HG03439 (cell line): ENCODE measurements around the gene LCE6A.

Experiments used
- ATAC-seq: cut with Tn5 transposase; IDR thresholded peaks from one replicate; pipeline ENCODE4 v1.9.1; 2021; ENCODE audit warnings: mild to moderate bottlenecking, moderate library complexity; ENCODE audit not compliant: unreplicated experiment

LCE6A gene

GRCh38 chr1:152871731-152872126, 29.1 kb downstream of the LCE6A start:
- ATAC-seq: no peak

GRCh38 chr1:152873495-152873894, 30.8 kb downstream of the LCE6A start:
- no peak for ATAC-seq

- no peak for ATAC-seq
Observed at GRCh38 chr1:152876827-152877226, 34.2 kb downstream of the LCE6A start.

GRCh38 chr1:152878042-152878441, 35.4 kb downstream of the LCE6A start, which contains the start of gene SMCP:
SMCP (plus strand) TSS chr1:152878322; CDS start chr1:152884423, 6,101 bp downstream.
- ATAC-seq: no peak

GRCh38 chr1:152879559-152880198, 37.0 kb downstream of the LCE6A start:
- ATAC-seq: no peak

- ATAC-seq: no peak
Observed at GRCh38 chr1:152880316-152880715, 37.7 kb downstream of the LCE6A start.

- no peak for ATAC-seq
Observed at GRCh38 chr1:152880907-152881306, 38.3 kb downstream of the LCE6A start.

- ATAC-seq: no peak
Observed at GRCh38 chr1:152884085-152884484, 41.4 kb downstream of the LCE6A start.

- no peak for ATAC-seq
Observed at GRCh38 chr1:152884506-152884905, 41.9 kb downstream of the LCE6A start.

- ATAC-seq: no peak
Observed at GRCh38 chr1:152884966-152885624, 42.4 kb downstream of the LCE6A start.

GRCh38 chr1:152886085-152886484, 43.4 kb downstream of the LCE6A start:
- no peak for ATAC-seq

GRCh38 chr1:152886758-152887409, 44.2 kb downstream of the LCE6A start:
- no peak for ATAC-seq

- ATAC-seq: no peak
Observed at GRCh38 chr1:152888126-152888525, 45.5 kb downstream of the LCE6A start.
